Breast epithelium (tissue), 4 donors: Measurements from ENCODE around the gene NUP210. TPM values are rescaled to one million over a fixed set of nuclear protein-coding genes. Genes with fewer than 3 reads are reported as not detected.

Experiments
- DNase-seq, 2 donors: peaks; one replicate each; pipeline ENCODE4 v3.0.0-alpha.2; 2019; ENCODE audit warnings: low spot score in 2 of 2
- H3K27ac ChIP-seq, 2 donors: fragments of 200-600 bp; sonication (generic) in 1 of 2; one replicate each; pipeline ENCODE4 v1.5.1; 2016 to 2019; ENCODE audit warnings: mild to moderate bottlenecking in 1 of 2
- H3K27me3 ChIP-seq, 2 donors: fragments of 200-600 bp; sonication (generic) in 1 of 2; one replicate each; pipeline versions ENCODE4 v1.5.1 to v1.6.0; 2017 to 2019; ENCODE audit warnings: control low read depth in 1 of 2, mild to moderate bottlenecking in 1 of 2
- H3K36me3 ChIP-seq: fragments of 200-600 bp; one replicate; pipeline ENCODE4 v1.5.1; 2019
- H3K4me1 ChIP-seq, 2 donors: fragments of 200-600 bp; sonication (generic); one replicate each; pipeline ENCODE4 v1.5.1; 2016 to 2019; ENCODE audit warnings: control low read depth in 1 of 2
- H3K4me3 ChIP-seq, 3 donors: fragments of 200-600 bp; sonication (generic); 1 replicate in 2 of 3; 2 replicates in 1 of 3; pipeline ENCODE4 v1.5.1; 2016 to 2019; ENCODE audit warnings: mild to moderate bottlenecking in 3 of 3, moderate library complexity in 2 of 3
- H3K9me3 ChIP-seq, 2 donors: fragments of 200-600 bp; sonication (generic) in 1 of 2; one replicate each; pipeline ENCODE4 v1.5.1; 2016 to 2019; ENCODE audit warnings: control low read depth in 1 of 2
- CTCF ChIP-seq, 3 donors: fragments of 450-650 bp; IDR thresholded peaks; one replicate each; pipeline ENCODE4 v1.5.1; 2016 to 2017; ENCODE audit warnings: antibody characterized with exemption in 3 of 3, mild to moderate bottlenecking in 3 of 3, moderate library complexity in 3 of 3
- POLR2A ChIP-seq: fragments of 450-650 bp; IDR thresholded peaks from one replicate; pipeline ENCODE4 v1.6.1; 2016; ENCODE audit warnings: antibody characterized with exemption, mild to moderate bottlenecking, moderate library complexity
- POLR2AphosphoS5 ChIP-seq, 3 donors: sonication (generic); formaldehyde crosslinking; IDR thresholded peaks; one replicate each; pipeline ENCODE4 v1.6.1; 2017; ENCODE audit warnings: antibody characterized with exemption in 3 of 3
- intact Hi-C: fragments of 100-400 bp; cut with DNase I; formaldehyde crosslinking; loops from one replicate; pipeline ENCODE4 v1.15.1; 2023; ENCODE audit warnings: low total_unique reads
- total RNA-seq, 3 donors: library from RNA; depleted of rRNA; stranded (reverse); fragments of >200 nt; gene quantifications; one replicate each; pipeline ENCODE4 v1.1.0, GENCODE V29; 2016

The NUP210 gene
- total RNA-seq, 3 donors from 2014 or later: 2.2 to 15.2 (median 14.7) TPM

GRCh38 chr3:13372126-13372525 is 48.0 kb downstream of the NUP210 start:
- no peak overlapping the region for H3K27ac ChIP-seq
- no peak for TF ChIP-seq POLR2A
- no peak for TF ChIP-seq CTCF (IDR thresholded peaks at IDR 0.05)
- no peak for TF ChIP-seq POLR2AphosphoS5 (IDR thresholded peaks at IDR 0.05)
- intact Hi-C loops: loop anchor here (2.0 kb wide), 1 partner anchor 35 kb away; no protein-coding TSS in a partner anchor
- H3K4me1 ChIP-seq: no peaks in the 10 kb centered on the region
- H3K9me3 ChIP-seq: no peaks in the 10 kb centered on the region
- H3K27me3 ChIP-seq: no peaks in the 10 kb centered on the region
- H3K4me3 ChIP-seq: no peak overlapping the region
- DNase-seq: no peak
- no peaks in the 10 kb centered on the region for H3K36me3 ChIP-seq

- DNase-seq: no peak
- intact Hi-C loops: loop anchor here (2.0 kb wide), 1 partner anchor 35 kb away; no protein-coding TSS in a partner anchor
- TF ChIP-seq POLR2AphosphoS5 (IDR thresholded peaks at IDR 0.05): no peak
- TF ChIP-seq POLR2A: no peak
- no peak for TF ChIP-seq CTCF (IDR thresholded peaks at IDR 0.05)
- Histone ChIP-seq H3K36me3 (no peaks in the 10 kb centered on the region), H3K27ac (no peak overlapping the region), H3K9me3 (no peaks in the 10 kb centered on the region), H3K4me3 (no peak overlapping the region), H3K27me3 (no peaks in the 10 kb centered on the region), H3K4me1 (no peaks in the 10 kb centered on the region)
Measured at GRCh38 chr3:13371100-13372075, 48.7 kb downstream of the NUP210 start.

- Histone ChIP-seq H3K36me3 (no peaks in the 10 kb centered on the region), H3K4me3 (no peak overlapping the region), H3K27ac (no peak overlapping the region), H3K27me3 (no peaks in the 10 kb centered on the region), H3K4me1 (no peaks in the 10 kb centered on the region), H3K9me3 (no peaks in the 10 kb centered on the region)
- DNase-seq: no peak
- intact Hi-C loops: no loop called here
- no peak for TF ChIP-seq CTCF (IDR thresholded peaks at IDR 0.05)
- no peak for TF ChIP-seq POLR2A
- no peak for TF ChIP-seq POLR2AphosphoS5 (IDR thresholded peaks at IDR 0.05)
Measured at GRCh38 chr3:13370609-13371008, 49.5 kb downstream of the NUP210 start.

GRCh38 chr3:13370055-13370454 is 50.1 kb downstream of the NUP210 start:
- Histone ChIP-seq H3K27ac (no peak overlapping the region), H3K9me3 (no peaks in the 10 kb centered on the region), H3K4me3 (no peak overlapping the region), H3K4me1 (no peaks in the 10 kb centered on the region), H3K36me3 (no peaks in the 10 kb centered on the region), H3K27me3 (no peaks in the 10 kb centered on the region)
- intact Hi-C loops: no loop called here
- TF ChIP-seq POLR2AphosphoS5 (IDR thresholded peaks at IDR 0.05) (no peak), CTCF (IDR thresholded peaks at IDR 0.05) (no peak), POLR2A (no peak)
- no peak for DNase-seq

GRCh38 chr3:13368834-13369233 is 51.3 kb downstream of the NUP210 start:
- no peak overlapping the region for H3K4me3 ChIP-seq
- no peaks in the 10 kb centered on the region for H3K4me1 ChIP-seq
- H3K9me3 ChIP-seq: no peaks in the 10 kb centered on the region
- DNase-seq: no peak
- TF ChIP-seq POLR2AphosphoS5 (IDR thresholded peaks at IDR 0.05): no peak
- TF ChIP-seq CTCF (IDR thresholded peaks at IDR 0.05): no peak
- no peak for TF ChIP-seq POLR2A
- no peaks in the 10 kb centered on the region for H3K27me3 ChIP-seq
- H3K36me3 ChIP-seq: no peaks in the 10 kb centered on the region
- intact Hi-C loops: no loop called here
- H3K27ac ChIP-seq: no peak overlapping the region
